ENCODE measurements around the gene FOXD2. TPM values are rescaled to one million over a fixed set of nuclear protein-coding genes. Genes with fewer than 3 reads are reported as not detected.

FOXD2 gene
- total and polyA plus RNA-seq, 12 donors = 0.31 to 3.3 (median 0.81) TPM

GRCh38 chr1:47465605-47466004, 27.8 kb downstream of the FOXD2 start:
- Histone ChIP-seq H3K36me3 (replicated peaks in 1 of 2) (no peaks in the 10 kb centered on the region), H3K27ac (no peak overlapping the region), H3K9me3 (replicated peaks in 1 of 3) (no peaks in the 10 kb centered on the region), H3K4me3 (no peak overlapping the region), H3K27me3 (peaks cover 25% of the 10 kb centered on the region), H3K4me1 (replicated peaks in 1 of 2) (no peaks in the 10 kb centered on the region)
- no peak for DNase-seq
- 30 to 52% (median 42%) methylated on average over 3 of the region's 3 CpGs for WGBS, 4 donors
- intact Hi-C loops (cut with DNase I) = no loop called here
- TF ChIP-seq POLR2A (IDR thresholded peaks at IDR 0.05) (no peak), CTCF (IDR thresholded peaks at IDR 0.05) (no peak)

GRCh38 chr1:47468709-47469389, 31.0 kb downstream of the FOXD2 start:
- intact Hi-C loops (cut with DNase I) = no loop called here
- no peak overlapping the region for H3K4me3 ChIP-seq

GRCh38 chr1:47469390-47469759, 31.5 kb downstream of the FOXD2 start:
- no peaks in the 10 kb centered on the region for H3K36me3 ChIP-seq (replicated peaks in 1 of 2)
- no peak for TF ChIP-seq CTCF (IDR thresholded peaks at IDR 0.05)
- TF ChIP-seq POLR2A (IDR thresholded peaks at IDR 0.05) = no peak
- no peak overlapping the region for H3K27ac ChIP-seq
- WGBS, 4 donors = 43 to 75% (median 66%) methylated on average over 2 of the region's 2 CpGs
- peaks cover 5% of the 10 kb centered on the region for H3K27me3 ChIP-seq
- no peaks in the 10 kb centered on the region for H3K4me1 ChIP-seq (replicated peaks in 1 of 2)
- DNase-seq = no peak
- intact Hi-C loops (cut with DNase I) = no loop called here
- no peaks in the 10 kb centered on the region for H3K9me3 ChIP-seq (replicated peaks in 1 of 3)
- no peak overlapping the region for H3K4me3 ChIP-seq

More at GRCh38 chr1:47468709-47469389, 31.0 kb downstream of the FOXD2 start:
- H3K4me1 ChIP-seq (replicated peaks in 1 of 2) = no peaks in the 10 kb centered on the region
- no peak overlapping the region for H3K27ac ChIP-seq
- no peaks in the 10 kb centered on the region for H3K36me3 ChIP-seq (replicated peaks in 1 of 2)
- peaks cover 5% of the 10 kb centered on the region for H3K27me3 ChIP-seq
- no peak for TF ChIP-seq POLR2A (IDR thresholded peaks at IDR 0.05)
- no peak for TF ChIP-seq CTCF (IDR thresholded peaks at IDR 0.05)
- 32 to 45% (median 40%) methylated on average over 4 of the region's 4 CpGs for WGBS, 4 donors
- no peaks in the 10 kb centered on the region for H3K9me3 ChIP-seq (replicated peaks in 1 of 3)
- no peak for DNase-seq

GRCh38 chr1:47469910-47470309, 32.1 kb downstream of the FOXD2 start:
- DNase-seq = no peak
- Histone ChIP-seq H3K9me3 (replicated peaks in 1 of 3) (no peaks in the 10 kb centered on the region), H3K4me3 (no peak overlapping the region), H3K27me3 (peaks cover 5% of the 10 kb centered on the region), H3K36me3 (replicated peaks in 1 of 2) (no peaks in the 10 kb centered on the region), H3K4me1 (replicated peaks in 1 of 2) (no peaks in the 10 kb centered on the region), H3K27ac (no peak overlapping the region)
- 74 to 89% (median 78%) methylated on average over 7 of the region's 7 CpGs for WGBS, 4 donors
- intact Hi-C loops (cut with DNase I) = no loop called here
- TF ChIP-seq CTCF (IDR thresholded peaks at IDR 0.05) = no peak
- TF ChIP-seq POLR2A (IDR thresholded peaks at IDR 0.05) = no peak
